Tongue (tissue), 2 donors: Measurements from ENCODE around the gene ESRRG. TPM values are rescaled to one million over a fixed set of nuclear protein-coding genes. Genes with fewer than 3 reads are reported as not detected.

ENCODE experiments used
- DNase-seq: peaks from one replicate; pipeline ENCODE4 v3.0.0-alpha.2; 2015
- total RNA-seq: library from RNA; depleted of rRNA; stranded (reverse); fragments of >200 nt; gene quantifications from one replicate; pipeline ENCODE4 v1.2.3, GENCODE V29; 2014

ESRRG gene
- total RNA-seq, 1 donor from 2014 or later, result 43.2 TPM

GRCh38 chr1:216502528-216503162 is 220.6 kb downstream of the ESRRG start:
- no peak for DNase-seq

- DNase-seq, result no peak
These were observed 222.8 kb downstream of the ESRRG start for GRCh38 chr1:216500273-216500967.

- DNase-seq, result no peak
These were observed 223.5 kb downstream of the ESRRG start for GRCh38 chr1:216499581-216500272.

GRCh38 chr1:216498277-216498676 is 225.0 kb downstream of the ESRRG start:
- no peak for DNase-seq

- DNase-seq, result no peak
These were observed 238.2 kb downstream of the ESRRG start for GRCh38 chr1:216485042-216485441.

GRCh38 chr1:216483672-216484401 is 239.4 kb downstream of the ESRRG start:
- DNase-seq, result no peak

- DNase-seq, result no peak
These were observed 240.6 kb downstream of the ESRRG start for GRCh38 chr1:216482620-216483019.

GRCh38 chr1:216478238-216478637 is 245.0 kb downstream of the ESRRG start:
- no peak for DNase-seq

- no peak for DNase-seq
These were observed 246.9 kb downstream of the ESRRG start for GRCh38 chr1:216476341-216476740.

GRCh38 chr1:216475659-216476276 is 247.5 kb downstream of the ESRRG start:
- no peak for DNase-seq

- no peak for DNase-seq
These were observed 256.9 kb downstream of the ESRRG start for GRCh38 chr1:216466162-216466801.

GRCh38 chr1:216464489-216464888 is 258.7 kb downstream of the ESRRG start:
- no peak for DNase-seq

- no peak for DNase-seq
These were observed 261.0 kb downstream of the ESRRG start for GRCh38 chr1:216462066-216462775.

- DNase-seq, result no peak
These were observed 261.8 kb downstream of the ESRRG start for GRCh38 chr1:216461466-216461865.

GRCh38 chr1:216459651-216460207 is 263.5 kb downstream of the ESRRG start:
- no peak for DNase-seq

GRCh38 chr1:216458812-216459211 is 264.4 kb downstream of the ESRRG start:
- DNase-seq, result no peak

GRCh38 chr1:216457356-216457755 is 265.9 kb downstream of the ESRRG start:
- no peak for DNase-seq

GRCh38 chr1:216456682-216457081 is 266.5 kb downstream of the ESRRG start:
- no peak for DNase-seq

- DNase-seq, result no peak
These were observed 269.5 kb downstream of the ESRRG start for GRCh38 chr1:216453777-216454176.
